ENCODE results near the gene DMRT1.
"Not testable (repeated sequence)": the region's sequence is repeated elsewhere in the genome, so short reads cannot be mapped to it uniquely, and the experiment has no call there.

DMRT1 gene

DNA sequence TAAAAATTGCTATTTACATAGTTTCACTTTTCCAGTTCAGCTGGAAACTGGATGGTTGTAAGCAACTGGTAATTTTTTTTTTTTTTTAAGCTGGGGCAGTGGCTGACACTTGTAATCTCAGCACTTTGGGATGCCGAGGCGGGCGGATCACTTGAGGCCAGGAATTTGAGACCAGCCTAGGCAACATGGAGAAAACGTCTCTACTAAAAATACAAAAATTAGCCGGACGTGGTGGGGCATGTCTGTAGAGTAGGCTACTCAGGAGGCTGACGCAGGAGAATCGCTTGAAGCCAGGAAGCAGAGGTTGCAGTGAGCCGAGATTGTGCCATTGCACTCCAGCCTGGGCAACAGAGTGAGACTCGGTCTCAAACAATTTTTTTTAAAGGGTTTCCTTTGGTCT lies 72.0 kb downstream of the DMRT1 start:
- not testable (repeated sequence) for DNase-seq (ENCODE audit: extremely low spot score, insufficient read length, low read depth); FAIRE-seq

DNA sequence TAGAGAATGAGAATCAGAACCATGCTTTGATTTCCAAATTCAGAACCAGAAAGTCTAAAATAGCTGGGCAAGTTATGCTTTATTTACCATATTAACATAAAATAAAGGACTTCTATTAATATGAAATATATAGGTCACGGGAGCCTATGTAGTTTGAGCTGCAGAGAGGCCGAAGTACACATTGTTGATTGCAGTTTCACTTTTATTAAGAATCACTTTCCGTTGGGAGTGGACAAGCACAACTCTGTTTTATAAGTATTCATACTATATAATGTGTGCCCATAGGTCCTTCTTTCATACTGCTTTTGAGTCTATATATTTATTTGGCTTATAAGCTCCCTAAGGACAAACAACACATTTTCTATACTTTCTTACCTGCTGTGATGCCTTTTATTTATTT lies 76.2 kb downstream of the DMRT1 start:
- FAIRE-seq (no peak), DNase-seq (ENCODE audit: extremely low spot score, insufficient read length, low read depth) (no peak)

DNA sequence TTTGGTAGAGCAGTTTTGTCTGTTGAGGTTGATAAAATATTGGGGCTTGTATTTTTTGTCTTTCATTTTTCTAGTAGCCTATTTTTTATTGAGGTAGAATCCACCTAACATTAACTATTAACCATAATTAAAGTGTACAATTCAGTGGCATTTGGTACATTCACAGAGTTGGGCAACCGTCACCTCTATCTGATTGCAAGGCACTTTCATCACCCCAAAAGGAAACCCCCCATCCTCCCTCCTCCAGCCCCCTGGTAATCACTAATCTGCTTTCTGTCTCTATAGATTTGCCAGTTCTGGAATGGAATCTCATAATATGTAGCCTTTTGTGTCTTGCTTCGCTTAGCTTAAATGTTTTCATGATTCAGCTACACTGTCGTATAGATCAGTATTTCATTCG lies 79.4 kb downstream of the DMRT1 start:
- no peak for FAIRE-seq
- no peak for DNase-seq (ENCODE audit: extremely low spot score, insufficient read length, low read depth)

DNA sequence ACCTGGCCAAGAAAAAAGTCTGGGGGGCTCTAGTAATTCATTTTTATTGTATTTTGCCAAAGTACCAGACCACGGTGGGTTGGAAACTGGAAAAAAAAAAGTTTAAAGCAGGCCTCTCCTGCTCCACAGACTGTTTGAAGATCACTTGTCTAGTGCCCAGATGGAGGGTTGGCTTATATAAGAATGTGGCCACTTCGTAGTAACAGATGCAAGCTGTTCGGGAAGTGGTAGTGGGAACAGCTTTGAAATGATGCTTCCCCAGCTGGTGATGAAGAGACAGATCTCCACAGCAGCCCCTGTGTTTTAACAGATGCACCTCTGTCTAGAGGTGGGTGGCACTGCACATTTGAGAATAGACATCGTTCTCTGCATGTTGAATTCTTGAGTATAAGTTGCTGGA lies 80.7 kb downstream of the DMRT1 start:
- no peak for FAIRE-seq
- DNase-seq (ENCODE audit: extremely low spot score, insufficient read length, low read depth), result no peak

DNA sequence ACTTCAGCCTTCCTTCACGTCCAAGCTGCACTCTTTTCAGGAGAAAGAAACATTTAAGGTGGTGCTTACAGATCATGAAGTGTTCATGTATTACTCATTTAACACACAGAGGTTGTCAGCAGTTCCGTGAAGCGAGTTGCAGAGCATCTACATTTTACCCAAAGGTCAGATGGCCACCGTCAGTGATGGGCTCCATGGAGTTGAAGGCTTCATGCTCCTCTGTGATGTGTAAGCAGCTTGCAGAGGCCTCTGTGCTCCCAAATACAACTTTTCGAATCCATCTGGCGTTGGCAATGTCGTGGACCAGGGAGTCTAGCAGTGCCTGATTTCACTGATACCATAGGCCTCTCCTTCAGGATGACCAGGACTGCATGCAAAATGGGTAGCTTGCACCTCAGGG lies 81.2 kb downstream of the DMRT1 start:
- FAIRE-seq, result no peak
- no peak for DNase-seq (ENCODE audit: extremely low spot score, insufficient read length, low read depth)

DNA sequence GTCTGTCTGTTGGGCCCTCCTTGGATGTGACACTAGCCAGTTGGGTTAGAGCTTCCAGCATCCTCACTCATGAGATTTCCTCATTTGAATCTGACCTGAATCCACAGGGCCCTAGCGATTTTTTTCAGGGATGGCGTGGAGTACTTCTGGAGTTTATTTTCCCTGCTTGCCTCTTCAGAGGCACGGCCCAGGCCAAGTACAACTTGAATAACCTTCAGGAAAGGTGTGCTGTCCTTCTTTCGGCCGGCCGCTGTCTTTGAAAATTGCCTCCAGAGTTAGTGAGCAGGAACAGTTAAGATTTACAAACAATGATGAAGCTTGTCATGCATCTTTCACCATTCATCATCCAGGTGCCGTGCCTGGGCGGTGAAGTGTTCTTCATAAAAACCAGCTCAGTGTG lies 85.5 kb downstream of the DMRT1 start:
- no peak for FAIRE-seq
- DNase-seq (ENCODE audit: extremely low spot score, insufficient read length, low read depth), result no peak

DNA sequence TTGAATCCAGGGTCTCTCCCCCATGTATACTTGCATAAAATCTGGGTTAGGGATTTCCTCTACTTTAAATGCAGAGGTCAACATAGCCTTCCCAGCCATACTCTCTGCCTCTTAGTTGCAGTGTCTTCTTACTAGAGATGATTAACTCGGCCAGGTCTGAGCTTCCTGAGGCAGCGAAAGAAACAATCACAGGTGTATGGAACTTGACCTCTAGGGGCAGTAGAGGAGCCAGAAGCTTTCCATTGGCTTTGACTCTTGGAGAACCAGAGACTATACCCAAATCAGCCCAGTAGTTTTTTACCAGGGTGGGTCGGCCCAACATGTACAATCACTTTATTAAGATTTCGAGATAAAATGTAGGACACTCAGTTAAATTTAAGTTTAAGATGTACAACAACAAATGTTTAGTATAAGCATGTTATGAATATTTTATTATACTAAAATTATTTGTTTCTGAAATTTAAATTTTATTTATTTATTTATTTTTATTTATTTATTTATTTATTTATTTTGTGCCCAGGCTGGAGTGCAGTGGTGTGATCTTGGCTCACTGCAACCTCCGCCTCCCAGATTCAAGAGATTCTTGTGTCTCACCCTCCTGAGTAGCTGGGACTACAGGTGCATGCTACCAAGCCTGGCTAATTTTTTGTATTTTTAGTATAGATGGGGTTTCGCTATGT lies 87.0 kb downstream of the DMRT1 start:
- DNase-seq (ENCODE audit: extremely low spot score, insufficient read length, low read depth) (no peak), FAIRE-seq (peak; percentile 31)

DNA sequence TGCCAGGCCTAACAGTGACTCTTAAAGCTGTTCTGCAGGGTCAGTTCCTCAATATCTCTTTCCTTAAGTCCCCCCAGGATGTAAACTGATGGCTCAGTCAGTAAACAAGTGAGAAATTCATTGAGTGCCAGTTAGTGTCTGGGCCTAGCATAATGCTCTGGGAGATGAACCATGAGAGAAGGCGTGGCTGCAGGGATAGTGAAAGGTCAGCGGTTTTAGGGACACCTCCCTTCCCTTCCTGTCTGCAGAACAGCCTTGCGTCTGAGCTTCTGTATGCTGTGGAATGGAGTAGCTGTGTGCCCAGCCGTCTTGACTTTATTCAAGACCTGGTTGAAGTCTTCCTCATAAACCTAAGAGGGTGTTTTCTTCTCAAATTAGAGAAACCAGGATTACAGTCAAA lies 88.2 kb downstream of the DMRT1 start:
- no peak for FAIRE-seq
- no peak for DNase-seq (ENCODE audit: extremely low spot score, insufficient read length, low read depth)

DNA sequence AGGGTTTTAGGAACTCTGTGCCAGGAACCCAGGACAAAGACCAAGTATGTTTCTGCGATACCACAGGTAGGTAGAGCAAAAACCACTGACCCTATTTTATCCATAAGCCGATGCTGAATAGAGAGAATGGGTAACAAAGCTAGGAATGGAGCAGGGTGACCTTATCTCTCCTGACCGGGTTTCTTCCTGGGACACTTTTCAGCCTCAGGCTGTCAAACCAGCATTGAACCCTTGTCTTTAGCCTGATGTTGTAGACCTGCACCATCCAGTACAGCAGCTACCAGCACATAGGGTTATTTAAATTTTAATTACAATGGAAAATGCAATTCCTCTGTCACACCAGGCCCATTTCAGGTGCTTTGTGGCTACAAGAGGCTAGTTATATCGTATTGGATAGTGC lies 91.9 kb downstream of the DMRT1 start:
- FAIRE-seq (no peak), DNase-seq (ENCODE audit: extremely low spot score, insufficient read length, low read depth) (no peak)

DNA sequence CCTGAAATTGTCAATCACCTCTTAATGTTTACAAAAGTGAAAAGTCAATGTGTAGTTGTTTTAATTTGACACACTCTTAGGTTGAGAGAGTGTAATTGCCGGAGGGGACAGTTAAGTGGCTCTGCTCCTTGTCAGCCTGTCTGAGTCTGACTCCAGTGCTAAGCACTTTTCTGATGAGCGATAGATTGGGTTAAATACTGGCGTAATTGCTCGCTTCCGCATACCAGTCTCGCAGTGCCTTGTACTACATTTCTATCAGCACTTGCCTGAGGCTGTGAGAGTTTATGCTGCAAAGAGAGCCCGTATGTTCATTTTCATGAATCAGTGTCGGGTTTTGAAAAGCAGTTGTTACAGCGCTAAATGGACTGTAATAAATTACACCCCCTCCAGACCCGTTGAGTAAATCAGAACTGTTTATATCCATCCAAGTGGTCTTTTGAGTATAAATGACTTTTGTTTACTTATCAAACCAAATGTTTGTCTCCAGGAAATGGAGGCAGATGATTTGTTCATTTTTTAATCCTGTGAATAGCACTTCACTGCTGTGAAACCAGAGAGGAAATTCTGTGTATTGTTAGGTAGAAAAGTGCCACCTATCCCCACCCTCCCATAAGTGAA lies 94.0 kb downstream of the DMRT1 start:
- FAIRE-seq, result no peak
- no peak for DNase-seq (ENCODE audit: extremely low spot score, insufficient read length, low read depth)

DNA sequence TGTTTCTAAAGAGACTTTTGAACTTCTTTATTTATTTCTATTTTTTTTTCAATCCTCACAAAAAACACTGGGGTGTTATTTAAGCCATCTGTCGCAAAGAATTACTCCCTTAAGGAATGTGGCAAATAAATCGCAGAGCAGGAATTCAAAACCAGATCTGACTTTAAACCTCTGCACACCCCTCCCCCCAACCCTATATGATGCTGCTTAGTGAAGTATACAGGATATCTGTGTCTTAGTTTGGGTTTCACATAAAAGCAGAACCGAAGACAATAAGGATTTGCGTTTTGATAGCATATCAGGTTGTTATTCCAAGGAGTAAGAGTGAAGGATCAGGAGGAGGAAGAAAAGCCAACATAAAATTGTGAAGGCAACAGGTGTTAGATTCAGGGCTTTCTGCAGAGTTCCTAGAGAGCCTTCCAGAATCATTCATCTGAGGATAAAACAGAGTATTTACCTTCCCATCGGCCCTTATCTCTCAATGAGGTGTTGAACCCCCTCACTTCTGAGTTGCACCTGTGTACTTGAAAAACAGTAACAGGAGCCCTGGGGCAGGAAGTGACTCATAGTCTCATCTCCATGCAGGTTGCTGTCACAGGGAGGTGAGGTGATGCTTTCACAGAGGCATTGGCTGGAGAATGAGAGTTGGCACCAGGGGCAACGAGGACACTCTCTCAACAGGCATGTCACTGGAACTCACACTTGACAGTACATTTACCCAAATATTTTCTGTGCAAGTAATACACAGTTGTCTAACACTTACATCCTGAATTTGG lies 101.5 kb downstream of the DMRT1 start:
- FAIRE-seq (no peak), DNase-seq (ENCODE audit: extremely low spot score, insufficient read length, low read depth) (no peak)

DNA sequence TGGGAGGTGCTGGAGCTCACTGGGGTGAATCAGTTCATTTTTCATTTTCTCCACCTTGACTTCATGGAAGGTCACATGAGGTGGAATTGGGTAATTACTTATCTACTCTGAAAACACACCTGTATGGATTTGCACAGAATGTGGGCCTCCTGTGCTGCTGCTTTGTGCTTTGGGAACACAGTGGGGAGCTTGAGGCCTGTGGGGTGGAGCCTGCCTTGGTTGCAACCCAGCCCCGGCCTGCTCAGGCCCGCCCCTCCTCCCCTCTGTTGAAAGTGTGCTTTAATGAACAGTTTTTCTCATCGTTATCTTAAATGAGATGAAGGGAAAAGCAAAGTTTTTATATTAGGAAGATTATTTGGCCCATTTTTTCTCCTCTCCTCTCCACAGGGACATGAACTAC lies 106.5 kb downstream of the DMRT1 start:
- FAIRE-seq, result no peak
- no peak for DNase-seq (ENCODE audit: extremely low spot score, insufficient read length, low read depth)

DNA sequence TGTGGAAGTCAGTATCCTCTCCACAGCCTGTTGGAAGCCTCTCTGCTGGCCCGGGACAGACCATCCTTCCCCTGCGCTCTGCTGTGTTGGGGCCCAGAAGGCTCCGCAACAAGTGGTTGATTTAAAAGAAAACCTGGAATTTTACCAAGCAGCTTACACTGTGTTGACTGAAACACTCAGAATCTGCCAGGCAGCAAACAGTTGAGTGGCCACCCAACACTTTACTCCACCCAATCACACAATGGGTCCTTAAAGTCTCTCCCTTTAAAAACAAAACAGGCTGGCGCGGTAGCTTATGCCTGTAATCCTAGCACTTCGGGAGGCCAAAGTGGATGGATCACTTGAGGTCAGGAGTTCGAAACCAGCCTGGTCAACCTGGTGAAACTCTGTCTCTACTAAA lies 107.0 kb downstream of the DMRT1 start:
- DNase-seq (ENCODE audit: extremely low spot score, insufficient read length, low read depth) (no peak), FAIRE-seq (no peak)

DNA sequence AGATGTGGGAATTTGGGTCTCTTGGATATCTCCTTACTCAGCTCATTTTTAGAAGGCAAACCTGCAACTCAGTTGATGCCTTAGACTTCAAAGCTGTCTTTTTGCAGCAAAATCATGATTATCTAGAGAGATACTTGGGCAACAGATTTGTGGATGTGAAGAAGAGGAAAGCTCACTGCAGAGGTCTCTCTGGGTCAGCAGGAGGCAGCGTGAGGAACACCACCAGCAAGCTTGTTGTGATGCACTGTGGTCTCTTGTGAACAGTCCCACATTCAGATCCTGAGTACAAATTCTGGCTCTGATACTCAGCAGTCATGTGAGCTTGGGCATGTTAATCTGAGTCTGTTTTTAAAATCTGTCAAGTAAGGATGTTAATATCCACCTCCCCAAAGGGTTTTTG lies 108.6 kb downstream of the DMRT1 start:
- DNase-seq (ENCODE audit: extremely low spot score, insufficient read length, low read depth), result no peak
- FAIRE-seq, result no peak

DNA sequence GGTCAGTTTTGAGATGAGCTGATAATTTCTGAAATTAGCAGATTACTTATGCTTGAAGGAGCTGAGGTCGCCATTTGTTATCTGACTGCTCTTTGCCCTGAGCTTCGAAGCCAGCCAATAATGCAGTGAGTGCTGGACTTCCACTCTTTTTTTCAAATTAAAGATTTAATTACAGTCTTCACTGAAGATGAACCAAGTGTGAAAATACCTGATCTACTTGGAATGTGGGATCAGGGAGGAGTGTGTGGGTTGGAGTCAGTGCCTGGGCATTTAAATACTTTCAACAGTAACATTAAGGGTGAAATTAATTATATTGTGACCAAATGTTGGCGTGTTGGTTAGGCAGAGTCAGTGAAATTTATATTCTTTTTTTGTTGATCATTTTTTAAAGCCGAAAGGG lies 111.0 kb downstream of the DMRT1 start:
- FAIRE-seq (no peak), DNase-seq (ENCODE audit: extremely low spot score, insufficient read length, low read depth) (no peak)

DNA sequence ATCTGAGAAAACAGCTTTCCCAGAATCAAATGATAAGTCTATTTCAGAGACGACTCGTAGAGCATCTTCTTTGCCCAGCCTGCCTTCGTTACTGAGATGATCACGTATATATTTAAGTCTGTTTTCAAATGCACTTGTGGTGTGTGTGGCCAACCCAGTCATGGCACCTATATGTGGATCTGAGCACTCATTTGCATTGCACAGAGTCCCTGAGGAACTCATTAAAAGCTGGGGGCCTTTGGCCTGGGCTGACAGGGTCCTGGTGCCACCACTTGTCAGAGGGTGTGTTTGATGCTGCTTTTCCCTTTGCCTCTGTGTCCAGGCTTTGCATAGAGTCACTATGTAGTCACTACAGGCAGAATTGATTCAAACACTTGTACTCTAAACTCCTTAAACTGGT lies 117.6 kb downstream of the DMRT1 start:
- FAIRE-seq, result no peak
- no peak for DNase-seq (ENCODE audit: extremely low spot score, insufficient read length, low read depth)

DNA sequence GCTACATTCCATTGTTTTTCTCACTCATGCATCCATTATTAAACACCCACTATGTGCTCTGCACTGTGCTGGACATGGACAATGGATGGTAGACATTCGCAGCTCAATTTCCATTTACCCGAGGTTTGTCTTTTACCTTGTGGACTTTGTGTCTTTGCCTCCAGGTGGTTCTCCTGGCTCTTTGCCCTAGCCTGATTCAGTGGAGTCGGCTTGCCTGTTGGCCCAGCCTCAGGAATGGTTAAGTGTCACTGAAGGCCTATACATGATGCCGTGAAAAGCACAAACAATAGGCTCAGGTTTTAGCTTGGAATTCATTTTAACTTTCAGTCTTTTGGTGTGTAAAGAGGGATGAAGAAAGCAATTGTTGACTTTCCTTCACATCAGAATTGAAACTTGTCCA lies 118.4 kb downstream of the DMRT1 start:
- FAIRE-seq, result no peak
- DNase-seq (ENCODE audit: extremely low spot score, insufficient read length, low read depth), result no peak

DNA sequence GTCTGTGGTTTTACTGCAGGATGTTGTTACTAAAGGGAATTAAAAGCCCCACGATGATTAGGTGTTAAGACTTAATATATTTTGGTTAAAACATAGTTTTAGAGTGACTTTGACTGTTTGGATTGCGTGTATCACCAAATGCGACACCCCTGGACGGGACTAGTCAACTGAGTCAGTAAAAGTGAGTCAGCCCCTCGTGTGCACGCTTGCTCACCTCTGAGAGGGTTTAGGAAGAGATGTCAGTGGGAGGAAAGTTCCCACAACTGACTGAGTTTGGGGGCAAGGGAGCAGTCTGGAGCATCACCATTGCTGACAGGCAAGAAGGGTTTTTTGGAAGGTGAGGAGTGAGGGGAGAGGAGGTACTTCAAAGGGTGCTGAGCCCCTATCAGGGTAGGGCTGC lies 120.5 kb downstream of the DMRT1 start:
- no peak for DNase-seq (ENCODE audit: extremely low spot score, insufficient read length, low read depth)
- no peak for FAIRE-seq

DNA sequence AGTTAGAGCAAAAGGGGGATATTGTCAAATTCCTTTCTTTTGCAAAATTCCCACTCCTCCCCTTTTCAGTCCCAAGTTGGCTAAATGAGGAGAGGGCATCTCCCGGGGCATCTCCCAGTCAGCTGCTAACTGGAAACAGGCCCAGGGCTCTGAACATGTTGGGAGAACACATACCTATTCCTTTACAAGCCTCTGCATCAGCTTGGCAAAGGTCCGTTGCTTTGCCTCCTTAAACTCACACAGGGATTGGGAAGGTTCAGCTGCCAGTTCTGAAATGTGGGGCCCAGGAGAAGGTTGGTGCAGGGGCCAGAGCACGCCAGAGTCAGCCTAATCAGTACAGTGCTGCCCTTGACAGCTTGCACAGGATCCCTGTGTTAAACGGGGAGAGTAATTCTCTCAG lies 124.0 kb downstream of the DMRT1 start:
- no peak for FAIRE-seq
- DNase-seq (ENCODE audit: extremely low spot score, insufficient read length, low read depth), result no peak

DNA sequence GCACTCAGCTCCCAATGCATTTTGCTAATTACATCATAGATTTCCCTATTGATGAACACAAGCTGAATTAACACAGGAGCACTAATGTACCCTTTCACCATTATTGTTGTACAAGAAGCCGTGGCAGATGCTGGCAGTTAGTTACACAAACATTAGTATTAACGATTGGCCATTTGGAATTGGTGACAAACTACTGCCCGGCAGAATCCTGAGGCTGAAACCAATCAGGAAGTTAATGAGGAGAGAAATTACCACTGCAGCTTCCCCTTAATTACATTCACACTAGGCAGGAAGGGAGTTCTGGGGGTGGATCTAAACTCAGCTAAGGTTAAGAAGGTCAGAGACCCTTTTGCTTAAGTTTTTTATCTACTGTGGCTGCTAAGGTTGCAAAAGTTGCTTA lies 125.4 kb downstream of the DMRT1 start:
- DNase-seq (ENCODE audit: extremely low spot score, insufficient read length, low read depth) (no peak), FAIRE-seq (no peak)

DNA sequence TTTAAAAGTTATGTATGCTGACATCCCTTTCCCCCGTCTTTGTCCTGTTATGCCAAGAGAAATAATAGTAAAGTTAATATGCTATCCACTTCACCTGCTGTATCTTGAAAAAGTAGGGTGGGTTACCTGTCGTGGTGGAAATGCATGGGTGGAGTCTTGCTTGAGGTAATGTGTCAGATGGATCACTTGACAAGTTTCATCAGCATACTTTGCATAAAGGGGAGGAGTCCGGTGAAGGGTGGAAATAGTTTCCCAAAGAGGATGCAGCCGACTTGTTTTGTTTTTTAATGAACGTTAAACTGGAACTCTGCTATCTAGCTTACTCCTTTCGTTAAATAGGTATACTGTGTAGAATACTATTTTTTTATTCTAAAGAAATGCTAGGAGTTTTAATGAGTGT lies 125.9 kb downstream of the DMRT1 start:
- no peak for FAIRE-seq
- DNase-seq (ENCODE audit: extremely low spot score, insufficient read length, low read depth), result no peak

Measured in GM18507 (cell line).